Left lobe of liver (tissue), 2 donors: ENCODE data around the gene LTO1. TPM values are rescaled to one million over a fixed set of nuclear protein-coding genes. Genes with fewer than 3 reads are reported as not detected.
"Not testable (repeated sequence)": the region's sequence is repeated elsewhere in the genome, so short reads cannot be mapped to it uniquely, and the experiment has no call there.

Experiments
- ATAC-seq: fragments of 200-7000 bp; cut with Tn5 transposase; one replicate; pipeline ENCODE4 v1.9.1; 2020; ENCODE audit warnings: mild to moderate bottlenecking, moderate library complexity
- DNase-seq: peaks from one replicate; pipeline ENCODE4 v3.0.0-alpha.2; 2020; ENCODE audit warnings: low spot score
- total RNA-seq: library from RNA; stranded (reverse); gene quantifications from one replicate; pipeline ENCODE4 v1.2.1, GENCODE V29; 2021
- donor health status: DM: no; HTN: no; CAD: no; lungs with moderate emphysema.
- donor health status: DM: no; HTN: yes; CAD: no.

LTO1 gene
- total RNA-seq, 1 donor from 2014 or later = 7.6 TPM

- no peak for DNase-seq
Measured at GRCh38 chr11:69637198-69637940, 37.8 kb downstream of the LTO1 start.

GRCh38 chr11:69636512-69637197 is 38.5 kb downstream of the LTO1 start:
- ATAC-seq (peak; percentile 50), DNase-seq (peak; percentile 80)

More at GRCh38 chr11:69637198-69637940, 37.8 kb downstream of the LTO1 start:
- no peak for ATAC-seq

GRCh38 chr11:69635804-69636511 is 39.2 kb downstream of the LTO1 start:
- DNase-seq = no peak
- ATAC-seq = no peak

- ATAC-seq = no peak
Measured at GRCh38 chr11:69635195-69635594, 40.0 kb downstream of the LTO1 start.

GRCh38 chr11:69634590-69634989 is 40.6 kb downstream of the LTO1 start:
- DNase-seq = peak; percentile 88
- ATAC-seq = peak; percentile 63

More at GRCh38 chr11:69635195-69635594, 40.0 kb downstream of the LTO1 start:
- DNase-seq = no peak

GRCh38 chr11:69634069-69634468 is 41.1 kb downstream of the LTO1 start:
- ATAC-seq = no peak
- no peak for DNase-seq

GRCh38 chr11:69632900-69633299 is 42.3 kb downstream of the LTO1 start:
- DNase-seq (no peak), ATAC-seq (no peak)

- DNase-seq (no peak), ATAC-seq (no peak)
Measured at GRCh38 chr11:69630424-69630823, 44.7 kb downstream of the LTO1 start.

- ATAC-seq (peak; percentile 23), DNase-seq (no peak)
Measured at GRCh38 chr11:69630017-69630416, 45.1 kb downstream of the LTO1 start.

- no peak for DNase-seq
- ATAC-seq = no peak
Measured at GRCh38 chr11:69627551-69627950, 47.6 kb downstream of the LTO1 start.

GRCh38 chr11:69625476-69625875 is 49.7 kb downstream of the LTO1 start:
- ATAC-seq = no peak
- no peak for DNase-seq

- no peak for DNase-seq
- ATAC-seq = no peak
Measured at GRCh38 chr11:69624293-69624692, 50.9 kb downstream of the LTO1 start.

- ATAC-seq, DNase-seq: not testable (repeated sequence)
Measured at GRCh38 chr11:69622097-69622681, 53.0 kb downstream of the LTO1 start.

GRCh38 chr11:69620683-69621290 is 54.4 kb downstream of the LTO1 start:
- DNase-seq (no peak), ATAC-seq (no peak)

- DNase-seq (no peak), ATAC-seq (no peak)
Measured at GRCh38 chr11:69618237-69618636, 56.9 kb downstream of the LTO1 start.

- DNase-seq (no peak), ATAC-seq (no peak)
Measured at GRCh38 chr11:69617682-69618081, 57.5 kb downstream of the LTO1 start.

- DNase-seq = no peak
- no peak for ATAC-seq
Measured at GRCh38 chr11:69617220-69617619, 57.9 kb downstream of the LTO1 start.
